ENCODE results near the gene CHKB. TPM values are rescaled to one million over a fixed set of nuclear protein-coding genes. Genes with fewer than 3 reads are reported as not detected.
A peak's percentile ranks its signal among the peaks of the same experiment; 100 is the strongest.

Gene CHKB
- total and polyA plus RNA-seq, 10 of the 15 experiments (the other 5 are each of a cell fraction or from before 2014, with no cell fraction given), result 10.0 to 93.9 (median 57.0) TPM

DNA sequence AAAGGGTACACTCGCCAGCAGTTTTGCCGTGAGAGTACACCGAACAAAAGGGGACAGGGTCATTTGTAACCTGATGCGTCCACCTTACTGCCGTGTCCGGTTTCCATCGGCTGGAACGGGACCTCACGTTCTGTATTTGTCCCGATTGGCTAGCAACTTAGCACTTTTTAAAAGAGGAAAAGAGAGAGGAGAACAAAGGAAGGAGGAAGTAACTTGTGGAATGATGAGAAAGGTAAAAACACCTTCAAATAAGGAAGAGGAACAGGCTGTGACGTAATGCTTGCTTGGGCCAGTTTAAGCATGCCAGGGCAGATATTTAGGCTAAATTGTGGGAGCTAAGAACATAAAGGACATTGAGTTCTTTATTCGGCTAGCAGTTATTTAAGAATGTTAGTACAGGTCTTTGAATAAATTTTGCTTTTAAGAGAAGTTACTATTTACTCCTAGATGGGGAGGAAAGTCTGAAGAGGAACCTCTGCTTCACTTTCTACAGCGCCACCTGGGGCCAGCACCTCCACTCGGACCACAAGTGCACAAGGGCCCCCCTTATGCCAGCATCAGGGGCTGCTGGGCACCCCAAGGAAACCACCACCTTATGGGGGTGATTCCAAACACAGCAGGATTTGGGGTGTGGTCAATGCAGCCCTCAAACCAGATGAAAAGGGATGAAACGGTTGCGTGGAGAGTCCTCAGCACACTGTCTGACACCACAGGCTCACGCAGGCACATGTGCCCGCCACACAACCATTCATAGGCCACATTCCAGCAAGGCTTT is 39.5 kb upstream of the CHKB start (continued):
- peak; percentile 47; the same call in 1 of the 2 replicates for TF ChIP-seq ZNF687 (IDR thresholded peaks at IDR 0.05)
- TF ChIP-seq, protein P1, sequence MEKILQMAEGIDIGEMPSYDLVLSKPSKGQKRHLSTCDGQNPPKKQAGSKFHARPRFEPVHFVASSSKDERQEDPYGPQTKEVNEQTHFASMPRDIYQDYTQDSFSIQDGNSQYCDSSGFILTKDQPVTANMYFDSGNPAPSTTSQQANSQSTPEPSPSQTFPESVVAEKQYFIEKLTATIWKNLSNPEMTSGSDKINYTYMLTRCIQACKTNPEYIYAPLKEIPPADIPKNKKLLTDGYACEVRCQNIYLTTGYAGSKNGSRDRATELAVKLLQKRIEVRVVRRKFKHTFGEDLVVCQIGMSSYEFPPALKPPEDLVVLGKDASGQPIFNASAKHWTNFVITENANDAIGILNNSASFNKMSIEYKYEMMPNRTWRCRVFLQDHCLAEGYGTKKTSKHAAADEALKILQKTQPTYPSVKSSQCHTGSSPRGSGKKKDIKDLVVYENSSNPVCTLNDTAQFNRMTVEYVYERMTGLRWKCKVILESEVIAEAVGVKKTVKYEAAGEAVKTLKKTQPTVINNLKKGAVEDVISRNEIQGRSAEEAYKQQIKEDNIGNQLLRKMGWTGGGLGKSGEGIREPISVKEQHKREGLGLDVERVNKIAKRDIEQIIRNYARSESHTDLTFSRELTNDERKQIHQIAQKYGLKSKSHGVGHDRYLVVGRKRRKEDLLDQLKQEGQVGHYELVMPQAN (conservative IDR thresholded peaks at IDR 0.05), result peak; percentile 1; the same call in 1 of the 2 replicates
- no peak for TF ChIP-seq GABPA (IDR thresholded peaks at IDR 0.05; ENCODE audit: low read depth)
- no peak for TF ChIP-seq FOXK2 (IDR thresholded peaks at IDR 0.05)
- TF ChIP-seq SMAD5 (IDR thresholded peaks at IDR 0.05; ENCODE audit: low read depth), result no peak
- TF ChIP-seq SUZ12 (IDR thresholded peaks at IDR 0.05; ENCODE audit: unreplicated experiment), result no peak

Data from GM12878 (cell line).